Activated CD8-positive, alpha-beta memory T cell treated with anti-CD3 and anti-CD28 coated beads for 4 hours (primary cell): ENCODE measurements around the gene AOPEP.
"Not testable (repeated sequence)": the region's sequence is repeated elsewhere in the genome, so short reads cannot be mapped to it uniquely, and the experiment has no call there.

ENCODE experiments used
- DNase-seq, 2 donors: peaks; one replicate each; pipeline ENCODE4 v3.0.0-alpha.2; 2020; ENCODE audit warnings: low read depth in 2 of 2

The AOPEP gene

DNA sequence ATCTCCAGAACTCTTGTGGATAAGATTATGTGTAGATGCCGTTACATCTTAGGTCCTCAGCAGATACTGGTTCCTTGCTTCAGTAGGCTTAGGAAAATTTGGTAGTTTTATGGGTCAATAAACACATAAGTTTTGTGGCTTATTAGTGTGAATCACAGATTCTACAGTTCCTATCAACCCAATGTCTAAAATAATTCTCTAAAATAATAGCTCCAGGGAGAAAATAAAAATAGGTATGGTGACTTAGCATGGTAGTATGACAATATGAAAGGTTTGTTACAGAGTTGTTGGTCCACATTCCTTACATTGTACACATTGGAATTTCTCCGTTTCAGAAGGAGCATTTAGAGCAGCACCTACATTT, 91.7 kb downstream of the AOPEP start:
- no peak for DNase-seq

DNA sequence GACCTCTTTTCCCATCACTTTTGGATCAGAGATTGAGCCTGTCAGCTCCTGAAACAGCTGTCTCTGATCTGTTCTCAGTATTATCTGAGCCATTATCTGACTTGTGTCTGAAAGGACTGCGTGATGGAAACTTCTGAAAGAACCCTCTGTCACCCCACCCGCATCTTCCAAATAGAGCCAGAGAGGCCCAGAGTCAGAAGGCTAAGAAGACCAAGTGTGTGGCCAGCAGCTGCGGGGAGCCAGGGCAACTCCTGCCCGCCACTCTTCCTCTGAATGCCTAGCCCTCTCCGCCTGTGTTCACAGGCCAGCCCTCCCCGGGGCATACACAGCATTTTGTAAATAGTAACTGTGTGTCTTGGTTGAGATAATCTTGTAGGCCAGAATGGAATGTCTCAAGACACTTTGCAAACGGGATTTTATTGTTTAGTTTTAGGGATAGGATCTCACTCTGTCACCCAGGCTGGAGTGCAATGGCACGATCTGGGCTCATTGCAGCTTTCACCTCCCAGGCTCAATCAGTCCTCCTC, 92.7 kb downstream of the AOPEP start:
- no peak for DNase-seq

- DNase-seq: no peak
Measured at GRCh38 chr9:94821098-94821887, 94.8 kb downstream of the AOPEP start.

DNA sequence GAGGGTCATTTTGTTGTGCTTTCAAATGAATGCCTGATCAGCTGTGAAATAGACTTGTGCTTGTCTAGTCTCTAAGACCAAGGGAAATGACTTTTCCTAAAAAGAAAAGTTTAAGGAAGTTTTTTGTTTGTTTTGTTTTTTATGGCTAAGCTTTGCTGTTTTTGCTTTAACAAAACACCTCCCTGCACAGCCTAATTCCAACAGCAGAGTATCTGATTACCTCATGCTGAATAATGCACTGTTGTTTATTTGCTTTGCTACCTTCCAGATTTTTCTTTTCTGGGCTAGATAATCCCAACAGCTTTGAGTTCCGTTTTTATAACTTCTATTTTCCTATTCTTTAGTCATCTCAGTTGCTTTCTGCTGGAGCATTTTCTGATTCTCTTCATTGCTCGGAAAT, 95.8 kb downstream of the AOPEP start:
- no peak for DNase-seq

DNA sequence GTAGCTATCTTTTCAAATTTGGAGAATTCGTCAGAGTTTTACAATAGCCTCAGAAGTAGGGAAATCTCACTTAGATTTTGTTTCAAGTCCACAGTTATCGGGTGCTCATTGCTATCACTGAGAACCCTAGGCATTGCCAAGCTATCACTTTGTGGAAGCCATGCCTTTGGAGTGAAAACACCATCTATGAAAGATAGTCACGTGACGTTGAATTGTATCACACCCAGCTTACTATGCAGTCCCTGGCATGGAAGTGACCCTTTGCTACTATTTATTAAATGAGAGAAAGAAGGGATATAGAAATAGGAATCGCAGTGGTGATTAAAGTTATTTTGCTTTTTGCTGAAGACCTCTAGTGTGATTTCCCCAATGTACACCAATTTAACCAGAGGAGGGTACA, 97.2 kb downstream of the AOPEP start:
- no peak for DNase-seq

DNA sequence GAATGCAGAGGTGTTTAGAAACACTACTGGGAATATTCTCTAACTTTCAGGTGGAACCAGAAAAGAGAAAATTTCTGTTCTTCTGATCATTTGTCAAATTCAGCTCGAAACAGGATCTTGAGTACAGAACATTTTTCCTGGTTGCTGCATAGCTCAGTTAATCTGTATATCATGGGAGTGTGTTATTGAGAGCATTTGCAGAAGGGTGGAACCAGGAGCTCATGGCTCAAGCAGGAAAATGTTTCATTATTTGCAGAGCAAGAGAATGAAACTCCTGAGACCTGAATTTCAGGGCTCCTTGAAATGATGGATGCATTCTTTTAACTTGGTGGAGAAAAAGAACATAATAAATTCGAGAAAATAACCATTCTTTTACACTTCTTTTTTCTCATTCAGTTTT, 97.9 kb downstream of the AOPEP start:
- DNase-seq: no peak

DNA sequence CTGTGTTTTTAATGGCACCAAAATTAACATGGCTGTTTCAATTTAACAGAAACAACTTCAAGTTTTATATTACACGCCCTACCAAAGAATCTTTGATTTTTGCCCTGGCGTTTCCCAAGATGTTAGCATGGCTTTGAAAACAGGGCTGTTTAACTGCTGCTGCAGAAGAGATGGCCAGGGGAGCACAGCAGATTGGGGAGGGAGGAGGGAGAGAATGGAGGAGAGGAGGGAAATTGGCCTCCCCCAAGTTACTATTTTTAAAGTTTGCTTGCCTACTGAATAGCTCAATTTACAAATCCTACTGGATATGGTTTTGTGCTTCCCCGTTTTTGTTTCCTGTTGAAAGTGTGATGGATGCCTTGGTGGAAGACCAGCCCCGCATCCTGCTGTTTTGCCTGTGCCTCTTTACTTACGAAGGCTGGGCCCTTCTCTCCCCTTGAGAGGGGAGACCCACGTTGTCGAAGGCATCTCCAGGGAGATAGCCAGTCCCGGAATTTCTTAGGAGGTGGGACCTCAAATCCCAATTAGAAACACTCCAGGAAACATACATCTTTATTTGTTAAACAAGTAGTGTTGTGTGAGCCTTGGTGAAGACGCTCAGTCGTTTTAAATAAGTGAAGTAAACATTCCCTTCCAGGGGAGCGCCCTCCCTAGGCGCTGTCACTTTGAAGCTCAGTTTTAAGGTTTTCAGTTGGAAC, 98.6 kb downstream of the AOPEP start:
- no peak for DNase-seq

DNA sequence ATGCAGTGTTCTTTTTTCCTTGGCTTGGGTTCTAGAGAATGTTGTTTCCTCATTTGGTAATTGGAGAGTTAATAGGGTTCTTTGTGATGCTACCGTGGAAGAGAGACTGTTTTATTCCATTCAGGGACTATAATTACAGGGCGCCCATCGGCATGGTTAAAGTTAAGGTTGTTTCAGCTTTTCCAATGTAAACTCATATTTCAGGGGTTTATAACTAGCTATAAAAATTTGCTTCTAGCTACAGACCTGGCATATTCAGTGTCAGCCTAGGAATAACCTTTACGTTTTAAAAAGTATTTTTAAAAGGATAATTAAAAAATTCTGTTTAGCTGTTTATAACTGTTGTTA, 99.1 kb downstream of the AOPEP start:
- no peak for DNase-seq

- no peak for DNase-seq
Measured at GRCh38 chr9:94826044-94826443, 99.5 kb downstream of the AOPEP start.

DNA sequence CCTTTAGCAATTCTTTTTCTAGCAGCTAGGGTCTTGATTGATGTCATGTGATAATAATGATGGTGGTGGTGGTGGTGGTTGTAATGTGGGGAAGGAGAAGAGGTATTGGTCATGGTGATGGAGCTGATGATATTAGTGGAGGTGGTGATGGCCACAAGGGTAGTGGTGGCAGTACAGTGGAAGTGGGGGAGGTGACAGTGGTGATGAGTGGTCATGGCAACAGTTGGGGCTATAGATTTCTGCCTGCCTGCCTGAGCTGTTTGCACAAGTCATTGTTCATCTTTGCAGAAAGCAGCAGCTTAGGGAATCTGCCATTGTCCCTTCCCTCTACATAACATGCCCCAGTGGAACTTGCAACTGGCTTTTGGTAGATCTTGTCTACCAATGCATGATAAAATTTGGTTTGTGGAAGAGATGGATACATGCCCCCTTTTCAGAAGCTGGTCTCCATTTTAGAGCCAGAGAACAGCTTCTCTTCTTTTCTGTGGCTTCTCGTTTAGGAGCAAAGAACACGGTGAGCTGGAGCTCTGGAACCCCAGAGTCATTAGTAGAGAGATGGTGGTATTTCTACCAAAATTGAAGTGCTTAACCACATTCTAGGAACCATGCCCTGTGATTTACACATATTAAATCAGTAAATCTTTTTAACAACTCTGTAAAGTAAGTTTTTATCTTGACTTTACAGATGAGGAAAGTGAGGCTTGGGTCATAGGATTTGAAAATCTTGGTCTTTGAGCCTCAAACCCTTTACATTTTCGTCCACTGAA, 100.3 kb downstream of the AOPEP start:
- DNase-seq: no peak

GRCh38 chr9:94827584-94828304, 101.2 kb downstream of the AOPEP start:
- DNase-seq: no peak

- DNase-seq: no peak
Measured at GRCh38 chr9:94829380-94830070, 103.0 kb downstream of the AOPEP start.

DNA sequence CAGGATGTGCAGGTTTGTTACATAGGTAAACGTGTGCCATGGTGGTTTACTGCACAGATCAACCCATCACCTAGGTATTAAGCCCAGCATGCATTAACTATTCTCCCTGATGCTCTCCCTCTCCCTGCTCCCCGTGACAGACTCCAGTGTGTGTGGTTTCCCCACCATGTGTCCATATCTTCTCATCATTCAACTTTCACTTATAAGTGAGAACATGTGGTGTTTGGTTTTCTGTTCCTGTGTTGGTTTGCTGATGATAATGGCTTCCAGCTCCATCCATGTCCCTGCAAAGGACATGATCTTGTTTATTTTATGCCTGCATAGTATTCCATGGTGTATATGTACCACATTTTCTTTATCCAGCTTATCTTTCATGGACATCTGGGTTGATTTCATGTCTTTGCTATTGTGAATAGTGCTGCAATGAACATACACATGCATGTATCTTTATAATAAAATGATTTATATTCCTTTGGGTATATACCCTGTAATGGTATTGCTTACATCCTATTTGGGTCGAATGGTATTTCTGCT, 103.6 kb downstream of the AOPEP start:
- not testable (repeated sequence) for DNase-seq

DNA sequence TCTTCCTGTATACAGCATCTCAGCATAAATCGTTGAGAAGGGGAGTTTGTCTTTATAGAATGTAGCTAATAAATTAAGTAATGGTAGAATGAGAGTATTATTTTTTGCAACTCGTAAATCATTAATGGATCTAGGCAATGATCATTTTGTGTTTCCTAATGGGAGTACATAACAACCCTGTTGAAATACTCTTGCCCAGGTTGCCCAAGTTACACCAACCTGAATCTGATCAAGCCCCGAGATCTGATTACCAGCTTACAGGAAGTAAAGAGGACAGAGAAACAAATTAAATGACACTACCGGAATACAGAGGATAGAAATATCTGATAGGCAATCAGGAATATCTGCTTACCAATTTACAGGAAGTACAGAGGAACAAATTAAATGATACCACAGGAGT, 107.3 kb downstream of the AOPEP start:
- no peak for DNase-seq

DNA sequence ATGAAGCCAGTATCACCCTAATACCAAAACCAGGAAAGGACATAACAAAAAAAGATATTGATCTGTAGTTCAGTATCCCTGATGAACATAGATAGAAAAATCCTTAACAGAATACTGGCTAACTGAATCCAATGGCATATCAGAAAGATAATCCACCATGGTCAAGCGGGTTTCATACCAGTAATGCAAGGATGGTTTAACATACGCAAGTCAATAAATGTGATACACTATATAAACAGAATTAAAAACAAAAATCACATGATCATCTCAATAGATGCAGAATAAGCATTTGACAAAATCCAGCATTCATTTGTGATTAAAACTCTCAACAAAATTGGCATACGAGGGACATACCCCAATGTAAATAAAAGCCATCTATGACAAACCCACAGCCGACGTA, 110.9 kb downstream of the AOPEP start:
- no peak for DNase-seq

- DNase-seq: no peak
Measured at GRCh38 chr9:94839398-94839797, 112.9 kb downstream of the AOPEP start.

GRCh38 chr9:94840738-94841137, 114.2 kb downstream of the AOPEP start:
- no peak for DNase-seq

DNA sequence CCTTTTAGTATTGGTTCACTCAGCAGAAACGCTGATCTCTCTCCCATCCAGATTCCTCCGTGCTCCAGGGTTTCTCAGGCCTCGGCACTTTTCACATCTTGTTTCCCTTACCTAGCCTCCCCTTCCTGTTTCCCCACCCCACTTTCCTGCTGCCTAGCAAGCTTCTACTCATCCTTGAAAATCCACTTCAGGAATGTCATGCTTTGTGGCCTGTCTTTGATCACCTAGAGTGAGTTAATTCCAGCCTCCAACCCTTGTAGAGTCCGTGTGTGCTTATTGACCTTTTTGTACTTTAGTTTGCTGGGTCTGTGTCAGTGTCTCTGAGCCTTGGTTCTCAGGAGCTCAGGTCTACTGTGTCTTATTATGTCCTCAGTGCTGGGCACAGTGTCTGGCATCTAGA, 116.6 kb downstream of the AOPEP start:
- no peak for DNase-seq

DNA sequence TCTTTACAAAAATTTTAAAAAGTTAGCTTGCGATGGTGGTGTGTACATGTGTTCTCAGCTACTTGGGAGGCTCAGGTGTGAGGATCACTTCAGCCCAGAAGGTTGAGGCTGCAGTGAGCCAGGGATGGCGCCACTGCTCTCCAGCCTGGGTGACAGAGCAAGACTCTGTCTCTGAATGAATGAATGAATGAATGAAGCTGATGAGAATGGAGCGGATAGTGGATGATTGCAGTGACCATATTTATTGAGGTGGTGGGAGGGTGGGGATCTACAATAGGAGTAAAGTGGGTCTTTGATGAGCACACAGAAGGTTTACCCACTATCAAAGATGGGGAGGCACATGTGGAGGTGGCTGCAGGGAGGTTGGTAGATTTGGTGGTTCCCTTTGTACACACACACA, 120.2 kb downstream of the AOPEP start:
- no peak for DNase-seq

- no peak for DNase-seq
Measured at GRCh38 chr9:94847486-94847885, 121.0 kb downstream of the AOPEP start.

GRCh38 chr9:94848791-94849190, 122.3 kb downstream of the AOPEP start:
- not testable (repeated sequence) for DNase-seq
